HG02870 (cell line): ENCODE results near the gene RAI1.

Source experiments
- ATAC-seq: cut with Tn5 transposase; IDR thresholded peaks from one replicate; pipeline ENCODE4 v1.9.1; 2021; ENCODE audit warnings: mild to moderate bottlenecking, moderate library complexity; ENCODE audit not compliant: unreplicated experiment

The RAI1 gene

DNA sequence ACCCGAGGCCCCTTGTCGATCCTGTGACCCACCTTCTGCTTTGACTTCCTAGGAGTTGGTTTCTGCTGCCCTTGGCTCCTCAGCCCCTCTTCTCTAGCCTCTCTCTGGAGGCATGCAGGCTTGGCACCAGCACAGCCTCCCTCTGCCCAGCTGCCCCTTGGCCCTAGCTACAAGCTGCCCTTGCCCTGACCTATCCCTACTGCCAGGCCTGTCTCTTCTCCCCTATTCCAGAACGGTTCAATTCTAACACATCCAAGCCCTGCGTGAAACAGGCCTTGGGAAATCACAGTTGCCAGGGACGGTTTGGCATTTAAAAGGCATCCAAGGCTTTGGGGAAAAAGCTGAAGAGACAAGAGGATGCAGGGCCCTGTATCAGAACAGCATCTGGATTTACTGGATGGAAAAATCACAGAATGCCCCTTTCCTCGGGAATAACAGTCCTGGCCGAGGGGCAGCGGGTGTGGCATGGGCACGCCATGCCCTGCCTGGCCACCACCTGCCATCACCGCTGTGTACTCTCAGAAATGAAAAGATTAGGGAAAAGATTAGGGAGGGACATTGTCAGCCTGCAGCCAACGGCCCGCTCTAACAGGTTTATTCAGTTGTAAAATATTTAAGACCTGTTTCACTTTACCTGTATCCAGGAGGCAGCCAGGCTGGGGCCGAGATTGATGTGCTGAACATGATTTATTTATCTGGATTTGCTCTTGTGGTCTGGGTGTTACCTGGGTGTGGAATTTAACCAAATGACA is 15.8 kb downstream of the RAI1 start:
- ATAC-seq: no peak

DNA sequence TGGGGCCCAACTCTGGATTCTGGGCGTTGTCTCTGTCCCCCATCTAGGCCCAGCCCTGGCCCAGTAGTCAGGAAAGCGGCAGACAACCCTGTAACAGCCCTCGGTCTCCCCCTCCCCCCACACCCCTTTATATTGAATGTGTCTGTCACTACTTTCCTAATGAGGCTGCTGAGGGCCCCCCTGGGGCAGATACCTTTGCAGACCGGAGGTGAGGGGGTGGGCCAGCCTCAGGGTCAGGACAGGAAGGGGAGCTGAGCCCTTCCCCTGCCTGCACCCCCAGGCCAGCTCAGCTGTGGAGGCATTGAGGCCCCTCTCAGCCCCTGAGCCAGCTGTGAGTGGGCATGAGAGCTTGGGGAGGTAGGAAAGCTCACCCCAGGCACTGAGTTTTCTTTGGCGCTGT is 17.1 kb downstream of the RAI1 start:
- ATAC-seq: no peak

DNA sequence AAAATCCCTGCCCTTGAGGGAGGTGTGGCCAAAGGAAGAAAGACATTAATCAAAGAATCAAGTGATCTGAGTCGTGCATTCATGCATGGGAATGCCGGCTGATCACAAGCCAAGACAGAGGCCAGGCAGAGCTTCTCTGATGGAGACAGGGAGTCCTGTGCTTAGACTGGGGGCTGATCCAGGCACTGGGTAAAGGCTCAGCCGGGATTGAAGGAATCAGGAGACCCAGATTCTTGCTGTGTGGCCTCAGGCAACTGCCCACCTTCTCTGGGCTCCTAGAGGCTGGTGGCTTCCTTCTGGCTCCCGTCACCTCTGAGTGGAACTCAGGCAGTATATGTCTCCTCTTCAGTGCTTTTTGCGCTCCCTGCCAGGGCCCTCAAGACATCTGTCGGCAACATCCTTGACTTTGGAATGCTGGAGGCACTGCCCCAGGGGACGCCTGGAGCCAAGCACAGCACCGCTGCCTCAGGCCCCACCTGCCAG is 17.7 kb downstream of the RAI1 start:
- ATAC-seq: no peak

DNA sequence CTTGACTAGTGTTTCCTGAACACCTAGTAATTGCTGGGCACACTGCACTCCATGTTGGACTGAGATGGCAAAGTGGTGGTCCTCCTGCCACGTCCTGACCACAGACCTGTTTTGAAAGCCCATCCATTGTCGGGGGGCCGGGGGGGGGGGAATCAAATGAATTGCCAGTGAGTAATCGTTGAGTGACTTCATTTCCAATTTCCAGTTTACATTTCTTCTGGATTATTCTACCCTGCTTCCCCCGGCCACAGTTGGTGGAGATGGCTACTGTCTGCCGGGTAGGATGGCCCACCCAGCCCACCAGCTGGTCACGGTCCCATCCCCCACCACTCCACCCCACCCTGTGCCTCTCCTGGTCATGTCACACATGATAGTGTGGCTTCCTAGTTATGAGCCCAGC is 18.2 kb downstream of the RAI1 start:
- ATAC-seq: no peak

DNA sequence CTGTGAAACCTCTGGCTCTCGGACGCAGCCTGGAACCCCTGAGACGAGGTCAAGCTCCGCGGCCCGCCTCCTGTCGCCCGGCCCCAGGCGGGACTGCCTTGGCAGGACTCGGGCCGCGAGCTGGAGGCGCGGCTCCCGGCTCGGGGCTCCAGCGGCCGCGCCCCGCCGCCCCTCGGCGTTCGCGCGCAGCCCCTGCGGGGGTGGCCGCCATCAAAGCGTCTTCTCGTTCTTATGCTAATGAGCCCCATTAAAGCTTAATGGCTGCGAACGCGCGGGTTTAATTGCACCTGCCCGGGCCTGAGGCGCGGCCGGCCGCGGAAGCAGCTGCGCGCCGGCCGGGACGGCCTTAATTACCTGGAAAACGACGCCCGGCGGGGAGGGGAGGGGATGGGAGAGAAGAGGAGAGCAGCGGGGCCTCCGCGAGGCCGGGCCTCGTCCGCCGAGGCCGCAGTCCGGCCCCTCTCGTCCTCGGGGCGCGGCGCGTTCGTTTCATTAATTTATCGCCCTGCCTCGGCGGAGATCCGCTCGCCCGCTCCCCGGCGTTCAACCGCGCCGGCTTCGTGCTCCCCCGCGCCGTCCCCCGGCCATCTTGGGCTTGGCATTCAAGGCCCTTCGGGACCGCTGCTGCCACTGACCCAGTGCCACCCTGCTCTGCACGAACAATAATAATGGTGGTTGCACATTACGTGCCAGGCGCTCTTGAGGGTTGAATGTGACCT is 19.2 kb downstream of the RAI1 start:
- no peak for ATAC-seq

DNA sequence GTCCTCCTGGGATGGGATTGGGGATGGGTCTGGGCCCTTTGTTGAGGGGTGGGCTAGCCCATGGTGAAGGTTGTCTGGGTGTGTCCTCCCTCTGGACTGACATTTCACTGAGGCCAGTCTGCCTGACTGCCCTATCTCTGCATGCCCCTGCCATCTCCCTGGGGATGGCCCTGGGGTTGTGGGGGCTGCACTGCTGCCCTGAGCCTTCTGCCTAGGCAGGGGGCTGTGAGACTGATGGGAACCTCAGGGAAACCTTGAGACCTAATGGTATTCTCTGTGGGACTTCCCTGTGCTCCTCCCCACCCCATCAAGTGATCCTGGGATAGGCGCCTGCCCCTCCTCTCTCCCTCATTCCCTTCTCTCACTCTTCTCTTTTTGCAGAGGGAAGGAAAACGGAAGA is 19.9 kb downstream of the RAI1 start:
- ATAC-seq: no peak

DNA sequence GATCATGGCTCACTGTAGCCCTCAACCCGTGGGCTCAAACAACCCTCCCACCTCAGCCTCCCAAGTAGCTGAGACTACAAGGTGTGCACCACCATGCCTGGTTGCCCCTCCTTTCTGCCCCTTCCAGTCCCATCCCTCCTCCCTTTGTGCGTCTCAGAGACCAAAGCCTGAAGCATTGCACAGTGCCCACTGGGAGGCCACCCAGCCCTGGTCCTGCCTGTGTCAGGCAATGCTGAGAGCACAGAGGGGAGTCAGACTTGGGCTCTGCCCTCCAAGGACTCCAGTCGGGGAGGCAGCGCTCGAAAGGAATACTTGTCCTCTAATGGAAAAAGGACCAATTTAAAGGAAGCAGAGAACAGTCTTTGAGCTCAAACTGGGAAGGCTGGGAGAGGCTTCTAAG is 20.4 kb downstream of the RAI1 start:
- no peak for ATAC-seq

DNA sequence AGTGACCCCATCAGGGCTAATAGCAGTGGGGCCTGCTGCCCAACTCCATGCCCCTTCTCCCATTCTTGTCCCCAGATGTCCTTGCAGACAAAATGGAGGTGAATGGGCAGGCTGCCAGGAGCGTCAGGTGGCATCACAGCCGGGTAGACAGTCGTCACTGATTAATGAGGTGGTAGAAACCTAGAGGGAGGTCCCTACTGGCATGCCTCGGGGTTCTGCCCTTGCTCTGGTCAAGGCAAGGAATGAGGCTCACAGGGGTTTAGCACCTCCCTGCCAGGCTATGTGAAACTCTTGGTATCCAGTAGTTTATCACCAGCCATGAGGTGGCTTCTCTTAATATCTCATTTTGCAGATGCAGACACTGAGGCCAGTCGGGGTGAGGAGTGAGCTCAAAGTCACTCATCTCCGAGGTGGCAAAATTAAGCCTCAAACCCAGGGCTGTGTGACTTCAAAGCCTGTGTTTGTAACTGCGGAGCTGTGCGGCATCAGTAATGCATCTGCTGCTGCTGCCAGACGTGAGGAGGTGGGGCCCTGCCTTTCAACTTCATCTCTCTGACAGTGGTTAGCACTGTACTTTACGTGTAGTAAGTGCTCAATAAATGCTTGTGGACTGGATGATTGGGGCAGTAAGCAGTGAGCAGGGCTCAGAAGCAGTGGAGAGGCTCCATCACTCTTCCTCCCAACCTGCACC is 21.3 kb downstream of the RAI1 start:
- ATAC-seq: no peak

DNA sequence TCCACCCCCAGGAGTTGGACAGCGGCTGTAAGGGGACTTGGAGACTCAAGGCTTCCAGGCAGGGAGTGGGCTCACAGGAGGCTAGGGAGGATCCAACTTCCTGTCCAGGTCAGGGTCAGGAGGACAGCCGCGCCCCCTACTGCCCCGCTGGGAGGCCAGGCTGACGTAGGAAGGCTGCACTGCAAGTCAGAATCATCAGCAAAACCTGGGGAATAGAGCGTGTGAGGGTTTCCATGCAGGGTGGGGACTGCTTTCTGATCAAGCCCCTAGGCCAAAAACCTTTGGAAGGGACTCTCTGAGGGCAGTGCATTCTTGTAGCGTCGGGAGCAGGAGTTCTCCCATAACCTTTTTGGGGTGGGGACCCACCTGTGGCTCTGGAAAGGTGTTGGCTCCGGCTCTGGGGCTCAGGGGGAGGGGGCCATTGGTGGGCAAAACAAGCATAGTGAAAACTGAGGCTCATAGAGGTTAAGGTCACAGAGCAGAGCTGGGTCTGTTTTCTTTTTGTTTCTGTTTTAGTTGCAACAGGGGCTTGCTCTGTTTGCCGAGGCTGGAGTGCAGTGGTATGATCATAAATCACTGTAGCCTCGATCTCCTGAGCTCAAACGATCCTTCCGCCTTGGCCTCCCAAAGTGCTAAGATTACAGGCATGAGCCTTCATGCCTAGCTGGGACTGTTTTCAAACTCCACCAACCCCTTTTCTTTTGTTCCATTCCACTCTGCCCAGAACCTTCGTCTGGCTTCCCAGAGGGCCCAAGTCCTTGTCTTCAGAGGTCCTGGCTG is 22.1 kb downstream of the RAI1 start:
- ATAC-seq: no peak

DNA sequence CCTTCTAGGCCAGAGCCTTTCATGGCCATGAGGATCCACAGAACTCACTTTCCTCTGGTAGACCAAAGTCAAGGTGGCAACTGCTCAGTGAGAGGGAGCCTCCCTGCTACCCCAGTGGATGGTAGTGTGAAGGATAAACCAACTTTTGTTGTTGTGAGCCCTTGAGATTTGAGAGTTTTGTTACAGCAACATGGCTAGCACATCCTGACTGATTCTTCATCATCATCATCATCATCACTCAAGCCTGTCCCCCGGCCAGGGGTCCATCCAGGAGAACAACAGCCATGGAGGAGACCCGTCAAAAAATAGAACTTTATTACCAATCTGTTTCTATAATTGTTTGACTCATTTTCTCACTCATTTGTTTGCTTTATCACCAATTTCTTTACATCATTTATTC is 23.7 kb downstream of the RAI1 start:
- no peak for ATAC-seq

DNA sequence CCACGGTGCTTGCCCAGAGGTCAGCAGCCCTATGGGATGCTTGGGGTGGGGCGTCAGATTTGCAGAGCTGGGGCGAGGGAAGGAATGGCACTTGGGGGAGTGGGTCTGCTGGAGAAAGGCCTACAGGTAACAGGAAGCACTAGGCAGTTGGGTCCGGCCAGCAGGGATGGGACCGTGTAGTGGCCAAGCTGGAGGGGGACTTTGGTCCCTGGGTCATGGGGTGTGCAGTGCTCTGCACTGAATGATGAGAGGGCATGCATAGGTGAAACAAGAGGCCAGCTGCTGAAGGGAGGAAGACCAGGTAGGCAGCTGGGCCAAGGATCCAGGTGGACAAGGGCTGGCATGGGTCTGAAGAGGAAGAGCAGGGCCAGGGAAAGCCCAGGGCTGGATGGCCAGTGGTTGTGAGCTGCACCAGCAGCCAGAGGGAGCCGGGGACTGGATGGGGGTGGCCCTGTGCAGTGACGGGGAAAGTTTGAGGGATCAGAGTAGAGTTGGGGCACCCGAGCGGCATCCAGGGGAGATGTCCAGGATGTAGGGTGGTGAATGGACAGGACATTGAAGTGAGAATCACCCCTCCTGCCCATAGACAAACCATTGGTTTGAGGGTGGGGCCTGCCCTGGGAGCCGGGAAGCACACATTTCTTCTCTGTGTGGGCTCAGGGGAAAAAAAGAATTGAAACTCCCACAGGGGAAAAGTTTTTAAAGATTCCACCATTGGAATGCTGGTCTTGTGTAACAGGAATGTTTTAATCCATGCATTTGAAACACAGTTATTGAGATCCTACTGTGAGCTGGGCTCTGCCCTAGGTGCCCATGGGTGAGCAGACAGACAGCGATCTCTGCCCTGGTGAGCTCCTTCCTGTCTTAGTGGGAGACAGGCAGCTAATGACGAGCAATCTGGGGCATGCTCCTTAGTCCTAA is 25.1 kb downstream of the RAI1 start:
- no peak for ATAC-seq

DNA sequence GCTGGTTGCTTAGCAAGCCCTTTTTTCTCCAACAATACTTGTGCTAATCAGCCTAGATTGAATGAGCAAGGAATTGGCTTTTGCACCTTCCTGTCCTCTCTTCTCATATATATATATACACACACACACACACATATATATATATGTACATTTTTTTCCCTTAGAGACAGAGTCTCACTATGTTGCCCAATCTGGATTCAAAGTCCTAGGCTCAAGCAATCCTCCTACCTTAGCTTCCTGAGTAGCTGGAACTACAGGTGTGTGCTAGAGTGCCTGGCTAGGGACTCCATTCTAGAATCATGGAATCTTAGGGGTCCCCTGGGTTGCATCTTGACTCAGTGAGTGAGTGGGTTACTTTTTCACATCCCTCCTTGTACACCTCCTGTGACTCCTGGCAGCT is 27.0 kb downstream of the RAI1 start:
- no peak for ATAC-seq

DNA sequence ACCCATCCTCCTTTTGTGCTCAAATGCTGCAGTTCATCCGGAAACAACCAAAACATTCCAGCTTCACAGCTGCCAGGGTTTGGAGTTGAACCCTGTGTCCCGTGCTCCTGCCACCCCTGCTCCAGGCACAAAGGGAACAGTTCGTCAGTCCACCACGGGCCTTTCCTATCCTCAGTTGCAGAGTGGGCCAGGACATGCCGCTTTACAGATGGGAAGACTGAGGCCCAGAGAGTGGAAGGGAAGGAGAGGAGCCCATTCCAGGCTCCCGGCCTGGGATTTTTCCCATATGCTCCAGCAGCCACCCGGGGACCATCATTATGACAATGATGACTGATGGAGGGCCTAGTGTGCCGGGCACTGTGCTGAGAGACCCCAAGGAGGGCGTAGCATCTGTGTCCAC is 27.6 kb downstream of the RAI1 start:
- no peak for ATAC-seq

DNA sequence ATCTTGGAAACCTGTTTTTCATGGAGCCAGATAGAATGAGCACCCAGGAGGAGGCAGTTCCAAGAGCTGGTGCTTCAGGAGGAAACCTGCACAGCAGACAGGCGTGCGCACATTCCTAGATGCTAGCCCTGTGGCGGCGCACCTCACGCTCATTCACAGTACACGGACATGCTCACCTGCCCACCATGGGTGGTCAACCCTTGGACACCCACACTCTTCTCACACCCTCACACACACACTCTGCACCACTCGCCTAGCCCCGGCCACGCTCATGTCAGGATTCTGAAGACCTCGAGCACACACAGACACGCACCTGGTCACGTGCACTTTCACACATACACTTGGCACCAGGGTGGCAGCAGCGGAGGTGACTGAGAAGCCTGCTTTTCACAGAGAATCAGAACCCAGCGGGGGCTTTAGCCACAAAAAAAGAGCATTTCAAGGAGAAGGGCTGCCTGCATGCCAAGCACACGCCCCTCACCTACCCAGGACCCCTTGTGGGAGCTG is 28.6 kb downstream of the RAI1 start:
- no peak for ATAC-seq

DNA sequence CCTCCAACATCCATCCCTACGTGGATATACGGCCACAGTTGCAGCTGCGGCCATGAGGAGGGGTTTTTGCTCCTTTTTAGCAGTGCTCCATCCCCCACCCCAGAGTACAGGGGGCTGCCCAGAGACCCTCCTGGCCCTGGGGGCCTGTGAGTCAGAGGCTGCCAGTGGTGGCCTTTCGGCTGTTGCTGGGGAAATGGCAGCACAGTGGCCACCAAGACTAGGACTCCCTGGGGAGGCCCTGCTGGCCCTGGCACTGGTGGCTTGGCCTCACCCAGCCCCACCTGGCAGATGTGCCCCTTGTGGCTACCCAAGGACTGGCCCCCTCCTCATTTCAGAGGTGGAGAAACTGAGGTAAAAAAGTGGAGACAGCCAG is 29.1 kb downstream of the RAI1 start:
- no peak for ATAC-seq

DNA sequence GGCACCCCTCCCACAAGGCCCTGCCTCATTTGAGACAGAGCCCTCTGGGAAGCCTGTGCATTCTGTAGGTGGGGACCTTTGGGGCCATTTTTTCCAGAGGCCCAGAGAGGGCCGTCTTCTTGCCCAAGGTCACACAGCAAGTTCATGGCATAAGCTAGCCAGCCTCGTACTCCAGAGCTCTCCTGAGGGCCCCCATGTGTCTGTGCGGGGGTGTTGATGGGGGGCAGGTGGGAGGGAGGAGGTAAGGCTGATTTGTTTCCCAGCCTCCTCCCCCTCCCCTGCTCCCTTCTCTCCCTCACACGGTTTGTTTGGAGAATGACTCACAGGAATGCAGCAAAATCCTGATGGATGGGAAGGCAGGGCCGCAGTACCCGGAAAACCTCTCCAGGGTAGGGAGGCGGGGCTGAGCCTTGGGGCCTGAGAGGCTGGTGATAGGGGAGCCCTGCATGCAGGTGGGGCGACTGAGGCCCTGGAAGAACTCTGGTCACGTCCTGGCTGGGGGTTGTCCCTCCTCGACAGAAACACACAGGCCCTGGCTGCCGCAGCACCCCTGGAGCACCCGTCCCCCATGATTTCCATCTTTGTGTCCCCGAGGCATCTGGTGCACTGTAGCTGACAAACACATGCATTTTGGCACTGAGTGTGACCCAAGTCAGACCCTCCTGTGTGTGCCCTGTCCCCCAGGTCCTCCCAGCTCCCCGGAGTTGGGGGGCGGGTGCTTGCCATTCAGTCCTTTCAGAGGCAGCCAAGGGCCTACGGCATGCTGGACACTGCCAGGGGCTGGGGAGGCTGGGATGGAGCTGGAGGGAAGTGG is 29.7 kb downstream of the RAI1 start:
- ATAC-seq: no peak

DNA sequence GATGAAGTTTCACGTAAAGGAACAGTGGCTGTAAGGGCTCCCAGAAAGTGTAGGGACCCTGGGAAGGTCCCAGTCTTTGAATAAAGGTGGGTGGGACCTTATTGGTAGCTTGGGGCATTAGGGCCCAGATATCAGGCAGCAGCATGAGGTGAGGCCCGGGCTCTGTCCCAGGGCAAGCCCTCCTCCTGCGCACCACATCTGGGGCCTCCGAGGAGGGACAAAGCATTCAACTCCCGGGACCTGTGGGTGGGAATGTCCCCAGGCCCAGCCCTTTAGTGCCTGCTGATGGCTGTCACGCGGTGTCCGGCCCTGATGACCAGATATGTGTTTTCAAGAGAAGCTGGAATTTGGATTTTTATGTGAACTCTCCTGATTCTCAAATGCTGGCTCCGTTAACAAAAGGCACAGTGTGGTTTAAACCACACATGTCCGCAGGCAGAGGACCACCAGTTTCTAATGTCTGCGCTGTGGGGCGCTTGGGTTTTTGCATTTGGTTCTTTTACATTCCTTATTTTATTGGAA is 30.4 kb downstream of the RAI1 start:
- no peak for ATAC-seq

DNA sequence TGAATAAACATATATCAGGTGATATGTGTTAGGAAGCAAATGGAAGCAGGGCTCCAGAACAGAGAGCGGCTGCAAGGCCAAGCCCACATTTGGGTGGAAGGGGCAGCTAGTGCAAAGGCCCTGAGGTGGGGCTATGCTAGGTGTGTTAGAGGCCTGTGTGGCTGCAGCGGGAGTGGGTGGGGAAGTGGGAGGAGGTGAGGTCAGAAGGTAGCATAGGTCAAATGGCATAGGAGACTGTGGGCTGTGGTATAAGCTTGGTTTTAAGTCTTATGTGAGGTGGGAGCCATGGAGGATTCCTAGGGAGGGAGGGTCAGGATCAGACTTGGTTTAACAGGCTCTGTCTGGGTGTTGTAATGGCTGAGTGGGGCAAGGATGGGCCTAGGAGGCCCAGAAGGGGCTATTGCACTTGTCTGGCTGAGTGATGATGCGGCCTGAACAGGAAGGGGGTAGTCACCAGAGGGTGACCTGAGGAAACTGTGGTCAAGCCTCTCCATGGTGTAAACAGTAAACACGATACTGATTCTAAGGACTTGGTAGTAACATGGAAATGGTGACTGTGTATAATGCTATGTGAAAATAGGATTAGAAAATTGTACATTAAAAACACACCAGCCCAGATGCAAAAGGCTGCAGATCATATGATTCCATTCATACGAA is 31.1 kb downstream of the RAI1 start:
- peak; percentile 72 for ATAC-seq
